Left ventricle myocardium inferior (tissue), 1 donor: ENCODE data around the gene NRXN3. TPM values are rescaled to one million over a fixed set of nuclear protein-coding genes. Genes with fewer than 3 reads are reported as not detected.

ENCODE experiments used
- DNase-seq: peaks from one replicate; pipeline ENCODE4 v3.0.0-alpha.2; 2020
- H3K27ac ChIP-seq: fragments of 200-600 bp; replicated peaks from 2 replicates; pipeline ENCODE4 v1.8.0; 2021
- H3K27me3 ChIP-seq: fragments of 200-600 bp; 2 replicates; pipeline ENCODE4 v1.8.0; 2021; ENCODE audit warnings: low read depth
- H3K36me3 ChIP-seq: fragments of 200-600 bp; 2 replicates; pipeline ENCODE4 v1.8.0; 2021
- H3K4me1 ChIP-seq: fragments of 200-600 bp; 2 replicates; pipeline ENCODE4 v1.8.0; 2021
- H3K4me3 ChIP-seq: fragments of 200-600 bp; 2 replicates; pipeline ENCODE4 v1.8.0; 2021; ENCODE audit warnings: mild to moderate bottlenecking, moderate library complexity
- H3K9me3 ChIP-seq: fragments of 200-600 bp; replicated peaks from 2 replicates; pipeline ENCODE4 v1.8.0; 2021
- CTCF ChIP-seq: fragments of 200-600 bp; IDR thresholded peaks from 2 replicates; pipeline ENCODE4 v1.8.0; 2021; ENCODE audit warnings: antibody characterized with exemption, mild to moderate bottlenecking, borderline replicate concordance
- intact Hi-C: fragments of 100-400 bp; cut with micrococcal nuclease; formaldehyde crosslinking; loops from one replicate; pipeline ENCODE4 v1.11.0; 2022
- total RNA-seq: library from RNA; stranded (reverse); fragmentation: NEBNext Ultra II Directional; extraction: Animal tissue kit (Norgen Biotek cat#: 25700); gene quantifications from one replicate; pipeline ENCODE4 v1.2.1, GENCODE V29; 2021
- donor health status: DM: no; HTN: yes; CAD: no; lungs with severe emphysema.

The NRXN3 gene
- total RNA-seq, 1 donor from 2014 or later, result 1.2 TPM

GRCh38 chr14:79530555-79530954 lies 1360.4 kb downstream of the NRXN3 start:
- H3K36me3 ChIP-seq, result no peaks in the 10 kb centered on the region
- intact Hi-C loops, result no loop called here
- no peaks in the 10 kb centered on the region for H3K4me1 ChIP-seq
- no peak overlapping the region for H3K27ac ChIP-seq
- no peaks in the 10 kb centered on the region for H3K9me3 ChIP-seq
- DNase-seq, result no peak
- no peak overlapping the region for H3K4me3 ChIP-seq
- no peaks in the 10 kb centered on the region for H3K27me3 ChIP-seq
- TF ChIP-seq CTCF, result no peak

- Histone ChIP-seq H3K4me1 (no peaks in the 10 kb centered on the region), H3K27ac (no peak overlapping the region), H3K4me3 (no peak overlapping the region), H3K36me3 (no peaks in the 10 kb centered on the region), H3K9me3 (peaks cover 11% of the 10 kb centered on the region), H3K27me3 (no peaks in the 10 kb centered on the region)
- no peak for TF ChIP-seq CTCF
- intact Hi-C loops, result no loop called here
- DNase-seq, result no peak
These were observed 1364.7 kb downstream of the NRXN3 start for GRCh38 chr14:79534703-79535353.

GRCh38 chr14:79540394-79540793 lies 1370.2 kb downstream of the NRXN3 start:
- intact Hi-C loops, result no loop called here
- H3K36me3 ChIP-seq, result no peaks in the 10 kb centered on the region
- H3K9me3 ChIP-seq, result peaks cover 11% of the 10 kb centered on the region
- no peak overlapping the region for H3K27ac ChIP-seq
- no peak for DNase-seq
- no peak overlapping the region for H3K4me3 ChIP-seq
- no peaks in the 10 kb centered on the region for H3K27me3 ChIP-seq
- H3K4me1 ChIP-seq, result no peaks in the 10 kb centered on the region
- no peak for TF ChIP-seq CTCF

- intact Hi-C loops, result no loop called here
- no peaks in the 10 kb centered on the region for H3K27me3 ChIP-seq
- DNase-seq, result no peak
- no peak for TF ChIP-seq CTCF
- no peak overlapping the region for H3K4me3 ChIP-seq
- H3K4me1 ChIP-seq, result no peaks in the 10 kb centered on the region
- no peaks in the 10 kb centered on the region for H3K36me3 ChIP-seq
- no peak overlapping the region for H3K27ac ChIP-seq
- peaks cover 3% of the 10 kb centered on the region for H3K9me3 ChIP-seq
These were observed 1371.9 kb downstream of the NRXN3 start for GRCh38 chr14:79542121-79542520.

GRCh38 chr14:79543348-79543747 lies 1373.2 kb downstream of the NRXN3 start:
- no peak for TF ChIP-seq CTCF
- Histone ChIP-seq H3K27ac (no peak overlapping the region), H3K4me3 (no peak overlapping the region), H3K27me3 (no peaks in the 10 kb centered on the region), H3K36me3 (no peaks in the 10 kb centered on the region), H3K4me1 (no peaks in the 10 kb centered on the region), H3K9me3 (peaks cover 6% of the 10 kb centered on the region)
- intact Hi-C loops, result no loop called here
- no peak for DNase-seq
